Neural cell (in vitro differentiated cells): ENCODE results near the gene IRX4. TPM values are rescaled to one million over a fixed set of nuclear protein-coding genes. Genes with fewer than 3 reads are reported as not detected.

Source experiments
- H2AFZ ChIP-seq: fragments of 200-600, 300-800 bp; sonication (generic), shearing (Covaris generic); 2 replicates; pipeline ENCODE4 v1.6.0; 2014; ENCODE audit warnings: low read depth, mild to moderate bottlenecking, antibody characterized with exemption, low read length, moderate library complexity
- H3F3A ChIP-seq: fragments of 200-600 bp; shearing (Covaris generic); 2 replicates; pipeline ENCODE4 v1.6.1; 2016; ENCODE audit warnings: mild to moderate bottlenecking, moderate library complexity, mixed read lengths, antibody characterized with exemption, low read length; ENCODE audit not compliant: insufficient read depth, poor library complexity, severe bottlenecking
- H3K27ac ChIP-seq: fragments of 200-600, 300-800 bp; sonication (generic), shearing (Covaris generic); 2 replicates; pipeline ENCODE4 v1.5.1; 2014; ENCODE audit warnings: mild to moderate bottlenecking, low read length, moderate library complexity
- H3K27me3 ChIP-seq: fragments of 300-800, 200-600 bp; sonication (generic), shearing (Covaris generic); 2 replicates; pipeline ENCODE4 v1.6.0; 2014; ENCODE audit warnings: mild to moderate bottlenecking, low read depth, low read length, moderate library complexity; ENCODE audit not compliant: insufficient read depth
- H3K36me3 ChIP-seq: fragments of 300-800, 200-600 bp; sonication (generic), shearing (Covaris generic); 2 replicates; pipeline ENCODE4 v1.5.1; 2014; ENCODE audit warnings: mild to moderate bottlenecking, antibody characterized with exemption, low read length, moderate library complexity; ENCODE audit not compliant: insufficient read depth
- H3K4me2 ChIP-seq: fragments of 300-800, 200-600 bp; sonication (generic), shearing (Covaris generic); 2 replicates; pipeline ENCODE4 v1.6.0; 2014; ENCODE audit warnings: mild to moderate bottlenecking, low read length
- H3K4me3 ChIP-seq: fragments of 300-800, 200-600 bp; sonication (generic), shearing (Covaris generic); 2 replicates; pipeline ENCODE4 v1.5.1; 2014; ENCODE audit warnings: mild to moderate bottlenecking, low read length, moderate library complexity
- H3K79me2 ChIP-seq: fragments of 200-600 bp; shearing (Covaris generic); replicated peaks from 2 replicates; pipeline ENCODE4 v1.6.0; 2014; ENCODE audit warnings: mild to moderate bottlenecking, low read length, moderate library complexity; ENCODE audit not compliant: insufficient read depth
- H3K9ac ChIP-seq: fragments of 300-800, 200-600 bp; sonication (generic), shearing (Covaris generic); 2 replicates; pipeline ENCODE4 v1.6.1; 2016; ENCODE audit warnings: mild to moderate bottlenecking, low read length, mixed read lengths
- H3K9me2 ChIP-seq: fragments of 200-600 bp; shearing (Covaris generic); 2 replicates; pipeline ENCODE4 v1.6.1; 2016; ENCODE audit warnings: mild to moderate bottlenecking, low read length, mixed read lengths; ENCODE audit not compliant: insufficient read depth
- H3K9me3 ChIP-seq: fragments of 200-600, 300-800 bp; sonication (generic), shearing (Covaris generic); 2 replicates; pipeline ENCODE4 v1.6.1; 2016; ENCODE audit warnings: mild to moderate bottlenecking, mixed run types, low read length, moderate library complexity, mixed read lengths
- H4K20me1 ChIP-seq: fragments of 200-600 bp; shearing (Covaris generic); 2 replicates; pipeline ENCODE4 v1.6.1; 2016; ENCODE audit warnings: mild to moderate bottlenecking, mixed run types; ENCODE audit not compliant: insufficient read depth
- EP300 ChIP-seq: fragments of 450-650 bp; conservative IDR thresholded peaks from 2 replicates; pipeline ENCODE4 v1.6.1; 2014; ENCODE audit warnings: antibody characterized with exemption, mild to moderate bottlenecking, moderate library complexity; ENCODE audit not compliant: poor library complexity, severe bottlenecking
- EZH2 ChIP-seq: fragments of 200-600, 300-800 bp; shearing (Covaris generic), sonication (generic); IDR thresholded peaks from 2 replicates; pipeline ENCODE4 v1.6.1; 2014; ENCODE audit warnings: antibody characterized with exemption, low read length, borderline replicate concordance, mild to moderate bottlenecking; ENCODE audit not compliant: insufficient read depth, poor library complexity, severe bottlenecking
- MXI1 ChIP-seq: fragments of 450-650 bp; conservative IDR thresholded peaks from 2 replicates; pipeline ENCODE4 v1.6.1; 2014; ENCODE audit warnings: antibody characterized with exemption, mild to moderate bottlenecking; ENCODE audit not compliant: poor library complexity, severe bottlenecking
- POLR2AphosphoS5 ChIP-seq: IDR thresholded peaks from 2 replicates; pipeline ENCODE4 v1.6.1; 2012
- RAD21 ChIP-seq: fragments of 450-650 bp; conservative IDR thresholded peaks from 2 replicates; pipeline ENCODE4 v1.6.1; 2014; ENCODE audit warnings: antibody characterized with exemption, mild to moderate bottlenecking, moderate library complexity
- SMC3 ChIP-seq: fragments of 450-650 bp; conservative IDR thresholded peaks from 2 replicates; pipeline ENCODE4 v1.6.1; 2014; ENCODE audit warnings: antibody characterized with exemption, mild to moderate bottlenecking, moderate library complexity; ENCODE audit not compliant: poor library complexity
- TAF1 ChIP-seq: IDR thresholded peaks from 2 replicates; pipeline ENCODE4 v1.6.1; 2012; ENCODE audit warnings: low read depth
- polyA plus RNA-seq: library from polyadenylated mRNA; depleted of rRNA; stranded (reverse); fragments of >200 nt; gene quantifications from 2 replicates; pipeline ENCODE4 v1.2.3, GENCODE V29; 2014
- TF ChIP-seq, protein P1 (sequence below): IDR thresholded peaks from 2 replicates; pipeline ENCODE4 v1.6.1; 2012; ENCODE audit warnings: borderline replicate concordance
- TF ChIP-seq, protein P2 (sequence below): fragments of 450-650 bp; IDR thresholded peaks from 2 replicates; pipeline ENCODE4 v1.5.1; 2014; ENCODE audit warnings: antibody characterized with exemption, mild to moderate bottlenecking, moderate library complexity; ENCODE audit not compliant: poor library complexity, severe bottlenecking

The IRX4 gene
- polyA plus RNA-seq, 1 donor from 2014 or later: not detected

DNA sequence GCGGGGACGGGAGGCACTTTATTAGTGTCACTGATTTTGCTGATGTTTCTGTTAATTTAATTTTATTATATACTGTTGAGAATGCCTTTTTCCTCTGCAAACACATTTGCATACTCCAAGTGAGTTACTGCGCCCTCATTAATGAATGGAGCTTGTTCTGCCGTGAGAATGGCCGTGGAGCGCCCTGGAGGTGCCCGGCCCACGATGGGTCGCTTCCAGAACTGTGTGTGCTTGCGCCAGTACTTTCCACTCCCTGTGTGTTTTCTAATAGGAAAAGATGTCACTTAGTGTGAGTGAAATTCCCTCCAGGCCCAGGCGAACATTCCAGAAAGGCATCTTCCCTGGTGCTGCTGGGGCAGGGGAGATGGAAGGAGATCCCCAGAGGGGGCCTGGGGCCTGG is 51.5 kb downstream of the IRX4 start:
- H2AFZ ChIP-seq: no peak overlapping the region
- H3K27me3 ChIP-seq: no peaks in the 10 kb centered on the region
- H3K9ac ChIP-seq: no peak overlapping the region
- H3K27ac ChIP-seq: no peak overlapping the region
- no peaks in the 10 kb centered on the region for H3K36me3 ChIP-seq
- H3K4me2 ChIP-seq: no peak overlapping the region
- H3F3A ChIP-seq: no peaks in the 10 kb centered on the region
- no peaks in the 10 kb centered on the region for H4K20me1 ChIP-seq
- TF ChIP-seq, protein P1, sequence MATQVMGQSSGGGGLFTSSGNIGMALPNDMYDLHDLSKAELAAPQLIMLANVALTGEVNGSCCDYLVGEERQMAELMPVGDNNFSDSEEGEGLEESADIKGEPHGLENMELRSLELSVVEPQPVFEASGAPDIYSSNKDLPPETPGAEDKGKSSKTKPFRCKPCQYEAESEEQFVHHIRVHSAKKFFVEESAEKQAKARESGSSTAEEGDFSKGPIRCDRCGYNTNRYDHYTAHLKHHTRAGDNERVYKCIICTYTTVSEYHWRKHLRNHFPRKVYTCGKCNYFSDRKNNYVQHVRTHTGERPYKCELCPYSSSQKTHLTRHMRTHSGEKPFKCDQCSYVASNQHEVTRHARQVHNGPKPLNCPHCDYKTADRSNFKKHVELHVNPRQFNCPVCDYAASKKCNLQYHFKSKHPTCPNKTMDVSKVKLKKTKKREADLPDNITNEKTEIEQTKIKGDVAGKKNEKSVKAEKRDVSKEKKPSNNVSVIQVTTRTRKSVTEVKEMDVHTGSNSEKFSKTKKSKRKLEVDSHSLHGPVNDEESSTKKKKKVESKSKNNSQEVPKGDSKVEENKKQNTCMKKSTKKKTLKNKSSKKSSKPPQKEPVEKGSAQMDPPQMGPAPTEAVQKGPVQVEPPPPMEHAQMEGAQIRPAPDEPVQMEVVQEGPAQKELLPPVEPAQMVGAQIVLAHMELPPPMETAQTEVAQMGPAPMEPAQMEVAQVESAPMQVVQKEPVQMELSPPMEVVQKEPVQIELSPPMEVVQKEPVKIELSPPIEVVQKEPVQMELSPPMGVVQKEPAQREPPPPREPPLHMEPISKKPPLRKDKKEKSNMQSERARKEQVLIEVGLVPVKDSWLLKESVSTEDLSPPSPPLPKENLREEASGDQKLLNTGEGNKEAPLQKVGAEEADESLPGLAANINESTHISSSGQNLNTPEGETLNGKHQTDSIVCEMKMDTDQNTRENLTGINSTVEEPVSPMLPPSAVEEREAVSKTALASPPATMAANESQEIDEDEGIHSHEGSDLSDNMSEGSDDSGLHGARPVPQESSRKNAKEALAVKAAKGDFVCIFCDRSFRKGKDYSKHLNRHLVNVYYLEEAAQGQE: no peak
- no peak for TF ChIP-seq TAF1
- TF ChIP-seq EP300: no peak
- TF ChIP-seq MXI1: no peak
- no peak for TF ChIP-seq SMC3
- TF ChIP-seq POLR2AphosphoS5: no peak
- no peak for TF ChIP-seq EZH2
- TF ChIP-seq, protein P2, sequence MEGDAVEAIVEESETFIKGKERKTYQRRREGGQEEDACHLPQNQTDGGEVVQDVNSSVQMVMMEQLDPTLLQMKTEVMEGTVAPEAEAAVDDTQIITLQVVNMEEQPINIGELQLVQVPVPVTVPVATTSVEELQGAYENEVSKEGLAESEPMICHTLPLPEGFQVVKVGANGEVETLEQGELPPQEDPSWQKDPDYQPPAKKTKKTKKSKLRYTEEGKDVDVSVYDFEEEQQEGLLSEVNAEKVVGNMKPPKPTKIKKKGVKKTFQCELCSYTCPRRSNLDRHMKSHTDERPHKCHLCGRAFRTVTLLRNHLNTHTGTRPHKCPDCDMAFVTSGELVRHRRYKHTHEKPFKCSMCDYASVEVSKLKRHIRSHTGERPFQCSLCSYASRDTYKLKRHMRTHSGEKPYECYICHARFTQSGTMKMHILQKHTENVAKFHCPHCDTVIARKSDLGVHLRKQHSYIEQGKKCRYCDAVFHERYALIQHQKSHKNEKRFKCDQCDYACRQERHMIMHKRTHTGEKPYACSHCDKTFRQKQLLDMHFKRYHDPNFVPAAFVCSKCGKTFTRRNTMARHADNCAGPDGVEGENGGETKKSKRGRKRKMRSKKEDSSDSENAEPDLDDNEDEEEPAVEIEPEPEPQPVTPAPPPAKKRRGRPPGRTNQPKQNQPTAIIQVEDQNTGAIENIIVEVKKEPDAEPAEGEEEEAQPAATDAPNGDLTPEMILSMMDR: no peak
- TF ChIP-seq RAD21: no peak
- H3K79me2 ChIP-seq: no peaks in the 10 kb centered on the region
- H3K9me3 ChIP-seq: no peaks in the 10 kb centered on the region
- H3K4me3 ChIP-seq: no peak overlapping the region
- no peaks in the 10 kb centered on the region for H3K9me2 ChIP-seq

DNA sequence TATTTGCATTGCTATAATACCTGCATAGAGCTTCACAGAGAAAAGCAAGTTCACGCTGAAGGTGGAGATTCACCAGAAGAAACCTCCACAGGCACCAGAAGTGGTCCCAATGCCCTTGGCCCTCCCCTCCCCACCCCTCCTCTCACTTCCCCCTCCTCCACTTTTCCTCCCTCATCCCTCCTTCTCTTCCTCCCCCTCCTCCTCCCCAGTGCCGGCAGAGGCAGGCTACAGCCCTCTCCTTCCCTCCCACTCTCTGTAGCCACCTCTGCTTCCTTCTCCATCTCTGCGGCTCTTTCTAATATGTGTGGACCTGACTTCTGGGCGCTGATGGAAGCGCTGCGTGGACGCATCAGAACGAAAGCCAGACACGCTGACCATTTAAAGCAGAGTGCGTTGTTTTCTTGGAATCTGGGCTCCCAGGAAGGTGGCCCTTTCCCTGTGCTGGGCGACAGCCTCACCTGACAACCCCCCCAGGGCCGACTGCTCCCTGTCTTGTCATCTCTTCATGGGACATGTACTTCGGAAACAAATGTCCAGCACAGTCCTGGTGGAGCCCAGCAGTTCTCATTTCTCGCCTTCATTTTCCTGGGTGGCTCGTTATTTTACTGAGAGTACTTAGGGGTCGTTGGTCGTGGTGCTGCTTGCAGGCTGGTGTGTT is 52.0 kb downstream of the IRX4 start:
- Histone ChIP-seq H3K9ac (no peak overlapping the region), H3K9me3 (no peaks in the 10 kb centered on the region), H3K4me2 (no peak overlapping the region), H3K79me2 (no peaks in the 10 kb centered on the region), H3K4me3 (no peak overlapping the region), H3K27me3 (no peaks in the 10 kb centered on the region), H3K27ac (no peak overlapping the region), H3K36me3 (no peaks in the 10 kb centered on the region), H2AFZ (no peak overlapping the region), H3F3A (no peaks in the 10 kb centered on the region), H3K9me2 (no peaks in the 10 kb centered on the region), H4K20me1 (no peaks in the 10 kb centered on the region)
- TF ChIP-seq EP300: no peak
- TF ChIP-seq EZH2: no peak
- no peak for TF ChIP-seq RAD21
- TF ChIP-seq SMC3: no peak
- TF ChIP-seq TAF1: no peak
- TF ChIP-seq MXI1: no peak
- TF ChIP-seq, protein P2: no peak
- no peak for TF ChIP-seq POLR2AphosphoS5
- TF ChIP-seq, protein P1: no peak
